Measurements from ENCODE around the gene XRCC5. TPM values are rescaled to one million over a fixed set of nuclear protein-coding genes. Genes with fewer than 3 reads are reported as not detected.

Gene XRCC5
- total and polyA plus RNA-seq, 2 of the 8 experiments (the other 6 are each of a cell fraction or from before 2014, with no cell fraction given) = 308 to 644 TPM

DNA sequence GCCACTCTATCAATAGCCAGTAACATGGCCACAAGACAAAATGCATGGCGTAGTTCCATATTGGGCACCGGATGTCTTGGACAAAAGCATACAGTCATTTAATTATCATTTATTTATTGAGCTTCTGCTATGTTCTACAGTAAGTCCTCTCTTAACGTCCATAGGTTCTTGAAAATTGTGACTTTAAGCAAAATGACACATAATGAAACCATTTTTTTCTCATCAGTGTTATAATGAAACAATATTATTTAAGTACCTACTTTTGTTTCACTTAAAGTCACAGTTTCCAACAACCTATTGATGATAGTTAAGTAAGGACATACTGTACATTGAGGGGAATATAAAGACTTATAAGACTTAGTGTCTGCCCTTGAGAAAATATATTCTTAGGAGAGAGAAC is 84.9 kb downstream of the XRCC5 start (continued):
- TF ChIP-seq SAP30 (IDR thresholded peaks at IDR 0.05; ENCODE audit: insufficient read depth, insufficient replicate concordance, low read length) = no peak

All from H1 (cell line).